SK-N-SH treated with all-trans-retinoic acid at 6 μM for 48 hours (cell line): ENCODE data around the gene TTLL6.
A peak's percentile ranks its signal among the peaks of the same experiment; 100 is the strongest.

Source experiments
- ATAC-seq: fragments of 200-7000 bp; cut with Tn5 transposase; 3 replicates; pipeline ENCODE4 v1.9.1; 2020; ENCODE audit warnings: mild to moderate bottlenecking, moderate library complexity
- ARNTL ChIP-seq: fragments of 450-650 bp; formaldehyde crosslinking; IDR thresholded peaks from 2 replicates; pipeline ENCODE4 v1.5.0; 2020; ENCODE audit warnings: low read depth, mild to moderate bottlenecking, moderate library complexity, borderline replicate concordance
- BACH2 ChIP-seq: fragments of 250-450 bp; sonication (Bioruptor Pico); IDR thresholded peaks from 2 replicates; pipeline ENCODE4 v1.9.0; 2021; ENCODE audit warnings: mild to moderate bottlenecking, borderline replicate concordance
- CSDC2 ChIP-seq: fragments of 250-450 bp; sonication (Bioruptor Pico); IDR thresholded peaks from 2 replicates; pipeline ENCODE4 v1.5.0; 2020; ENCODE audit warnings: mild to moderate bottlenecking, moderate library complexity
- ESRRG ChIP-seq: fragments of 250-450 bp; sonication (Bioruptor Pico); IDR thresholded peaks from 2 replicates; pipeline ENCODE4 v1.6.1; 2021; ENCODE audit warnings: mild to moderate bottlenecking
- GLIS3 ChIP-seq: fragments of 250-450 bp; sonication (Bioruptor Pico); IDR thresholded peaks from 2 replicates; pipeline ENCODE4 v1.5.0; 2020; ENCODE audit warnings: mild to moderate bottlenecking, moderate library complexity
- ISL1 ChIP-seq: fragments of 250-450 bp; sonication (Bioruptor Pico); IDR thresholded peaks from 2 replicates; pipeline ENCODE4 v2.1.2; 2022; ENCODE audit warnings: mild to moderate bottlenecking, moderate library complexity
- OSR1 ChIP-seq: fragments of 250-450 bp; sonication (Bioruptor Pico); IDR thresholded peaks from 2 replicates; pipeline ENCODE4 v1.8.0; 2022; ENCODE audit warnings: moderate library complexity, mild to moderate bottlenecking, inconsistent platforms
- RARB ChIP-seq: fragments of 250-450 bp; sonication (Bioruptor Pico); IDR thresholded peaks from 2 replicates; pipeline ENCODE4 v1.8.0; 2021; ENCODE audit warnings: mild to moderate bottlenecking, moderate library complexity
- SNAI2 ChIP-seq: fragments of 250-450 bp; sonication (Bioruptor Pico); IDR thresholded peaks from 2 replicates; pipeline ENCODE4 v1.5.0; 2020; ENCODE audit warnings: mild to moderate bottlenecking, moderate library complexity
- TCF4 ChIP-seq: fragments of 250-450 bp; sonication (Bioruptor Pico); IDR thresholded peaks from 2 replicates; pipeline ENCODE4 v1.8.0; 2021; ENCODE audit warnings: mild to moderate bottlenecking, moderate library complexity, borderline replicate concordance
- TOX ChIP-seq: fragments of 250-450 bp; sonication (Bioruptor Pico); IDR thresholded peaks from 2 replicates; pipeline ENCODE4 v1.8.0; 2021; ENCODE audit warnings: mild to moderate bottlenecking, moderate library complexity, borderline replicate concordance
- ZC3H10 ChIP-seq: fragments of 250-450 bp; sonication (Bioruptor Pico); IDR thresholded peaks from 2 replicates; pipeline ENCODE4 v1.5.1; 2021; ENCODE audit warnings: mild to moderate bottlenecking, moderate library complexity
- ZFP3 ChIP-seq: fragments of 250-450 bp; sonication (Bioruptor Pico); IDR thresholded peaks from 2 replicates; pipeline ENCODE4 v1.5.0; 2020; ENCODE audit warnings: mild to moderate bottlenecking, moderate library complexity
- ZFP30 ChIP-seq: fragments of 450-650 bp; formaldehyde crosslinking; IDR thresholded peaks from 2 replicates; pipeline ENCODE4 v1.5.0; 2022; ENCODE audit warnings: mild to moderate bottlenecking, moderate library complexity
- ZNF565 ChIP-seq: fragments of 450-650 bp; formaldehyde crosslinking; conservative IDR thresholded peaks from 2 replicates; pipeline ENCODE4 v1.5.0; 2020; ENCODE audit warnings: low read depth, mild to moderate bottlenecking, moderate library complexity
- ZNF8 ChIP-seq: fragments of 450-650 bp; formaldehyde crosslinking; IDR thresholded peaks from 2 replicates; pipeline ENCODE4 v1.5.0; 2020; ENCODE audit warnings: mild to moderate bottlenecking, moderate library complexity
- TF ChIP-seq, protein P1 (sequence below): fragments of 250-450 bp; sonication (Bioruptor Pico); IDR thresholded peaks from 2 replicates; pipeline ENCODE4 v1.8.0; 2021; ENCODE audit warnings: low read depth, mild to moderate bottlenecking, moderate library complexity, borderline replicate concordance
- TF ChIP-seq, protein P2 (sequence below): fragments of 250-450 bp; sonication (Bioruptor Pico); IDR thresholded peaks from 2 replicates; pipeline ENCODE4 v1.5.1; 2021; ENCODE audit warnings: mild to moderate bottlenecking, moderate library complexity
- TF ChIP-seq, protein P3 (sequence below): fragments of 250-450 bp; sonication (Bioruptor Pico); IDR thresholded peaks from 2 replicates; pipeline ENCODE4 v1.5.1; 2020; ENCODE audit warnings: low read depth, mild to moderate bottlenecking, moderate library complexity

The TTLL6 gene

DNA sequence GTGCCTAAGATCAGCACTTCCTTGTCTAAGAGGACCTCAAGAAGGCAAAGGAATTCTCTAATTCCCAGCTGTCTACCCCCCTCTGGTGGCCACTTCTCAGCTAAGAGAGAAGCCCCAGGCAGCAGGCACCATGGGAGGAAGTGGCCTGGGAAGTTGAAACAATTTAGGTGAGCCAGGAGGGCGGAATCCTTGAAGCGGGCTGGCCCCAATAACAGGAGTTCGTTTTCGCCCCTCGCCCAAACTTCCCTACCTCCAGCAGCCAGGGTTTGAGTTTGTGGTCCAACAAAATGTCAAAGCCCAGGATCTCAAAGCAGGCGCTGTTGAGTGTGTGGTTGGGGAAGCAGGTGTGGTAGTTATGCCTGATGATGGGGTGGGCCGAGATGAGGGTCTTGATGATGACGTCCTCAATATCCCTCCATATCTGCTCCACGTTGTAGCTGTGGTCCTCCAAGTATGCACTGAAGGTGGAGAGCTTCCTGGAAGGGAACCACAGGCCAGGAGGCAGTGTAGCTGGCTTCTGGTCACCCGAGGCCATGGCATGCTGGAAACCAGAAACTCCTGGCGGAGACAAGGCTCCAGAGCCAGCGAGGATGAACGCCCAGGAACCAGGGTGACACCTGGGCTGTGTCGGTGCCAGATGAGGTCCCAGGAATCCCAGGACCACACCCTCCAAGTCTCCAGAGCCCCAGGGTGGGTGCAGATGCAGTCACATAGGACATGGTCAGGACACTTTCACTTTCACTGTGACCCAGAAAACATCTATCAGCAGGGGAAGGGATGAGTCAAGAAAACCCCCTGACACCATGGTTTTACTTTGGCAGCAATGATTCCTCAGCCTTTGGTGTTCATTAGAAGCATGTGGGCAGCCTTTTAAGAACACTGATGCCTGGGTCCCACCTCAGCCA is 25.6 kb downstream of the TTLL6 start:
- no peak for TF ChIP-seq ISL1
- TF ChIP-seq ARNTL = no peak
- TF ChIP-seq SNAI2 (CRISPR knock-in tag) = no peak
- TF ChIP-seq ESRRG (CRISPR knock-in tag) = no peak
- no peak for TF ChIP-seq CSDC2 (CRISPR knock-in tag)
- TF ChIP-seq TCF4 (CRISPR knock-in tag) = no peak
- ATAC-seq = peak; percentile 87

DNA sequence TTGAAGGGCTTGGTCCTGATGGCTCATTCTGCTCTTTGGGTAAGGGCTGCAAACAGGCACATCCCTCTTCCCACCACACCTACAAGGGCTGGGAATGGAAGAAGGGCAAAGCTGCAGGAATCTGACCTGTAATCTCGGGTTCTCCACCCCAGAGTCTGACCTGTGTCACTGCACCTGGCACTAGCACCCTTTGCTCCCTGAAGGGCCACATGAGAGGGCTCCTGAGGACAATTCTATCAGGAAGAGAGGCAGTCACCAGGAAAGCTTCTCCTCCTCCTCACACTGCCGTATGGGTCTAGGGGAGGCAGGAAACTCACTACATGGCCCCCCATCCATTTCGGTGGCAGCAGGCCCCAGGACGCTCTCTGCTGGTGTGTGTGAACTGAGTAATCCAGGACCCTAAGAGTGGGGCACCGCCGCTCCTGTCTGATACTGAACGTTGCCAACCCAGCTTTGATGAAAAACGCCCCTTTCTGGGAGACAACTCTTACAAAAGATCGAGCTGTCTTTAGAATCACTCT is 26.4 kb downstream of the TTLL6 start:
- ATAC-seq = peak; percentile 24
- TF ChIP-seq, protein P1, sequence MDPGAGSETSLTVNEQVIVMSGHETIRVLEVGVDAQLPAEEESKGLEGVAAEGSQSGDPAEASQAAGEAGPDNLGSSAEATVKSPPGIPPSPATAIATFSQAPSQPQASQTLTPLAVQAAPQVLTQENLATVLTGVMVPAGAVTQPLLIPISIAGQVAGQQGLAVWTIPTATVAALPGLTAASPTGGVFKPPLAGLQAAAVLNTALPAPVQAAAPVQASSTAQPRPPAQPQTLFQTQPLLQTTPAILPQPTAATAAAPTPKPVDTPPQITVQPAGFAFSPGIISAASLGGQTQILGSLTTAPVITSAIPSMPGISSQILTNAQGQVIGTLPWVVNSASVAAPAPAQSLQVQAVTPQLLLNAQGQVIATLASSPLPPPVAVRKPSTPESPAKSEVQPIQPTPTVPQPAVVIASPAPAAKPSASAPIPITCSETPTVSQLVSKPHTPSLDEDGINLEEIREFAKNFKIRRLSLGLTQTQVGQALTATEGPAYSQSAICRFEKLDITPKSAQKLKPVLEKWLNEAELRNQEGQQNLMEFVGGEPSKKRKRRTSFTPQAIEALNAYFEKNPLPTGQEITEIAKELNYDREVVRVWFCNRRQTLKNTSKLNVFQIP (CRISPR knock-in tag) = no peak
- no peak for TF ChIP-seq RARB (CRISPR knock-in tag)
- TF ChIP-seq BACH2 (CRISPR knock-in tag) = no peak
- no peak for TF ChIP-seq ZC3H10
- TF ChIP-seq ISL1 = no peak
- TF ChIP-seq, protein P2, sequence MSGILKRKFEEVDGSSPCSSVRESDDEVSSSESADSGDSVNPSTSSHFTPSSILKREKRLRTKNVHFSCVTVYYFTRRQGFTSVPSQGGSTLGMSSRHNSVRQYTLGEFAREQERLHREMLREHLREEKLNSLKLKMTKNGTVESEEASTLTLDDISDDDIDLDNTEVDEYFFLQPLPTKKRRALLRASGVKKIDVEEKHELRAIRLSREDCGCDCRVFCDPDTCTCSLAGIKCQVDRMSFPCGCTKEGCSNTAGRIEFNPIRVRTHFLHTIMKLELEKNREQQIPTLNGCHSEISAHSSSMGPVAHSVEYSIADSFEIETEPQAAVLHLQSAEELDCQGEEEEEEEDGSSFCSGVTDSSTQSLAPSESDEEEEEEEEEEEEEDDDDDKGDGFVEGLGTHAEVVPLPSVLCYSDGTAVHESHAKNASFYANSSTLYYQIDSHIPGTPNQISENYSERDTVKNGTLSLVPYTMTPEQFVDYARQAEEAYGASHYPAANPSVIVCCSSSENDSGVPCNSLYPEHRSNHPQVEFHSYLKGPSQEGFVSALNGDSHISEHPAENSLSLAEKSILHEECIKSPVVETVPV (CRISPR knock-in tag) = no peak
- TF ChIP-seq, protein P3, sequence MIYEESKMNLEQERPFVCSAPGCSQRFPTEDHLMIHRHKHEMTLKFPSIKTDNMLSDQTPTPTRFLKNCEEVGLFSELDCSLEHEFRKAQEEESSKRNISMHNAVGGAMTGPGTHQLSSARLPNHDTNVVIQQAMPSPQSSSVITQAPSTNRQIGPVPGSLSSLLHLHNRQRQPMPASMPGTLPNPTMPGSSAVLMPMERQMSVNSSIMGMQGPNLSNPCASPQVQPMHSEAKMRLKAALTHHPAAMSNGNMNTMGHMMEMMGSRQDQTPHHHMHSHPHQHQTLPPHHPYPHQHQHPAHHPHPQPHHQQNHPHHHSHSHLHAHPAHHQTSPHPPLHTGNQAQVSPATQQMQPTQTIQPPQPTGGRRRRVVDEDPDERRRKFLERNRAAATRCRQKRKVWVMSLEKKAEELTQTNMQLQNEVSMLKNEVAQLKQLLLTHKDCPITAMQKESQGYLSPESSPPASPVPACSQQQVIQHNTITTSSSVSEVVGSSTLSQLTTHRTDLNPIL (CRISPR knock-in tag) = no peak
- TF ChIP-seq OSR1 (CRISPR knock-in tag) = no peak
- TF ChIP-seq, all 23 proteins: peak for 0

DNA sequence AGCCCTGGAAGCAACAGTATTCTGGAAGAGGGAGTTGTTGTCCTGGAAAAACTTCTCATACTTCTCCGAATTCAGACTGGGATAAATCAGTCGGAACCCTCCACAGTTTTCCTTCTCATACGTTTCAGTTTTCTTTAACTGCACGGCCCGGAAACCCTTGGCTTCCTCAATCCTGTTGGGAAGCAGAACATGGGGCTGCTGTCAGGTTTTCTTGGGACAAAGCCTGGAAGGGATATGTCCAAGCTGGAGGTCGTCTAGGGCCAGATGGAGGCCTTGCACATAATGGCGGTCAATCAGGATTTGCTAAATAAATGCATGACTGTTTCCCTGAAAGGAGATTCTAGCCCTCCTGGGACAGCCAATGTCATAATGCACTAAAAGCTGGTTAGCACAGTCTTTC is 29.2 kb downstream of the TTLL6 start:
- no peak for ATAC-seq
- TF ChIP-seq ZC3H10 (no peak), OSR1 (CRISPR knock-in tag) (no peak), ZNF565 (no peak), ZNF8 (CRISPR knock-in tag) (no peak), ESRRG (CRISPR knock-in tag) (no peak), GLIS3 (CRISPR knock-in tag) (no peak), TOX (CRISPR knock-in tag) (no peak), ZFP30 (CRISPR knock-in tag) (no peak), BACH2 (CRISPR knock-in tag) (no peak), ZFP3 (CRISPR knock-in tag) (no peak), TCF4 (CRISPR knock-in tag) (no peak)
- TF ChIP-seq, protein P3 (CRISPR knock-in tag) = no peak
- TF ChIP-seq, protein P1 (CRISPR knock-in tag) = no peak
- TF ChIP-seq, protein P2 (CRISPR knock-in tag) = no peak
- TF ChIP-seq, all 23 proteins: peak for 0
